ENCODE measurements around the gene PSME4.
"Not testable (repeated sequence)": the region's sequence is repeated elsewhere in the genome, so short reads cannot be mapped to it uniquely, and the experiment has no call there.

PSME4 gene

DNA sequence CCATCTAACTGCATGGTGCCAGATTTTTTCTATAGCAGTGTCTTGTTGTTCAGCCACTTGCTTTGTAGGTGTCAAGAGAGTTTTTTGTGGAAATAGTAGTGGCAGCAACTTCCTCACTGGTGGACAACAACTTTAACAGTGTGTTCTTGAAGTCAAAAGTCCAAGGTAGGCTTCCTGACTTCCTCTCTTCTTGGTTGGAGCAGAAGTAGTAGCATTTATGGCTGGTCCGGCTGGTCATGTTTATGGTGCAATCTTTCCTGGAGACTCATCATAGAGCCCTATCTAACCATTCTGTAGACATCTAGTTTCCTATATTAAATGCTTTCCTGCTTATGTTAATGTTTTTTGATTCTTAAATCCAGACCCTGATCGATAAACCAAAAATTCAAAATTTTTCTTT is 122.7 kb downstream of the PSME4 start:
- no peaks in the 10 kb centered on the region for H3K27me3 ChIP-seq
- no peak overlapping the region for H3K27ac ChIP-seq
- no peaks in the 10 kb centered on the region for H3K4me1 ChIP-seq
- no peaks in the 10 kb centered on the region for H3K9me3 ChIP-seq
- no peak overlapping the region for H3K4me3 ChIP-seq
- no peak for DNase-seq
- intact Hi-C loops (cut with DNase I; ENCODE audit: low total_unique reads) = no loop called here
- H3K36me3 ChIP-seq = peaks cover 0 to 17% (median 4%) of the 10 kb centered on the region in 3 donors
- TF ChIP-seq, protein P1, sequence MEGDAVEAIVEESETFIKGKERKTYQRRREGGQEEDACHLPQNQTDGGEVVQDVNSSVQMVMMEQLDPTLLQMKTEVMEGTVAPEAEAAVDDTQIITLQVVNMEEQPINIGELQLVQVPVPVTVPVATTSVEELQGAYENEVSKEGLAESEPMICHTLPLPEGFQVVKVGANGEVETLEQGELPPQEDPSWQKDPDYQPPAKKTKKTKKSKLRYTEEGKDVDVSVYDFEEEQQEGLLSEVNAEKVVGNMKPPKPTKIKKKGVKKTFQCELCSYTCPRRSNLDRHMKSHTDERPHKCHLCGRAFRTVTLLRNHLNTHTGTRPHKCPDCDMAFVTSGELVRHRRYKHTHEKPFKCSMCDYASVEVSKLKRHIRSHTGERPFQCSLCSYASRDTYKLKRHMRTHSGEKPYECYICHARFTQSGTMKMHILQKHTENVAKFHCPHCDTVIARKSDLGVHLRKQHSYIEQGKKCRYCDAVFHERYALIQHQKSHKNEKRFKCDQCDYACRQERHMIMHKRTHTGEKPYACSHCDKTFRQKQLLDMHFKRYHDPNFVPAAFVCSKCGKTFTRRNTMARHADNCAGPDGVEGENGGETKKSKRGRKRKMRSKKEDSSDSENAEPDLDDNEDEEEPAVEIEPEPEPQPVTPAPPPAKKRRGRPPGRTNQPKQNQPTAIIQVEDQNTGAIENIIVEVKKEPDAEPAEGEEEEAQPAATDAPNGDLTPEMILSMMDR (IDR thresholded peaks at IDR 0.05) = no peak

- H3K4me1 ChIP-seq = no peaks in the 10 kb centered on the region
- H3K27me3 ChIP-seq = no peaks in the 10 kb centered on the region
- no peaks in the 10 kb centered on the region for H3K9me3 ChIP-seq
- TF ChIP-seq, protein P1 (IDR thresholded peaks at IDR 0.05) = no peak
- H3K36me3 ChIP-seq = peaks cover 0 to 6% (median 3%) of the 10 kb centered on the region in 3 donors
- H3K4me3 ChIP-seq = no peak overlapping the region
- intact Hi-C loops (cut with DNase I; ENCODE audit: low total_unique reads) = no loop called here
- no peak overlapping the region for H3K27ac ChIP-seq
- no peak for DNase-seq
These were observed 127.2 kb downstream of the PSME4 start for GRCh38 chr2:53843595-53843994.

- TF ChIP-seq, protein P1 (IDR thresholded peaks at IDR 0.05) = no peak
- H3K27me3 ChIP-seq = no peaks in the 10 kb centered on the region
- H3K4me3 ChIP-seq = no peak overlapping the region
- H3K9me3 ChIP-seq = no peaks in the 10 kb centered on the region
- intact Hi-C loops (cut with DNase I; ENCODE audit: low total_unique reads) = no loop called here
- no peak for DNase-seq
- H3K36me3 ChIP-seq = peaks cover 0 to 6% (median 3%) of the 10 kb centered on the region in 3 donors
- H3K27ac ChIP-seq = no peak overlapping the region
- H3K4me1 ChIP-seq = no peaks in the 10 kb centered on the region
These were observed 127.9 kb downstream of the PSME4 start for GRCh38 chr2:53842891-53843290.

DNA sequence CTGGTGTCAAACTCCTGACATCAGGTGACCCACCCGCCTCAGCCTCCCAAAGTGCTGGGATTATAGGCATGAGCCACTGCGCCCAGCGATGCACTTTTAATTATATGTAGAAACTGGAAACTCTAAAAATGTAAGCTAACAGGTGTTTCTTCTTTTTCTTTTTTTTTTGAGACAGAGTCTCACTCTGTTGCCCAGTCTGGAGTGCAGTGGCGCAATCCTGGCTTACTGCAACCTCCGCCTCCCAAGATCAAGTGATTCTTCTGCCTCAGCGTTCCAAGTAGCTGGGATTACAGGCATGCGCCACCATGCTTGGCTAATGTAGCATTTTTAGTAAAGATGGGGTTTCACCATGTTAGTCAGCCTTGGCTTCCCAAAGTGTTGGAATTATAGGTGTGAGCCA is 129.1 kb downstream of the PSME4 start:
- H3K36me3 ChIP-seq = peaks cover 0 to 14% (median 6%) of the 10 kb centered on the region in 3 donors
- H3K4me3 ChIP-seq; H3K4me1 ChIP-seq; intact Hi-C loops (cut with DNase I; ENCODE audit: low total_unique reads); H3K27me3 ChIP-seq; DNase-seq; H3K27ac ChIP-seq; H3K9me3 ChIP-seq: not testable (repeated sequence)

GRCh38 chr2:53840580-53840979 is 130.2 kb downstream of the PSME4 start:
- Histone ChIP-seq H3K4me3 (no peak overlapping the region), H3K27ac (no peak overlapping the region), H3K36me3 (peaks cover 0 to 18% (median 6%) of the 10 kb centered on the region in 3 donors), H3K27me3 (no peaks in the 10 kb centered on the region), H3K4me1 (no peaks in the 10 kb centered on the region), H3K9me3 (no peaks in the 10 kb centered on the region)
- intact Hi-C loops (cut with DNase I; ENCODE audit: low total_unique reads) = no loop called here
- DNase-seq = no peak
- TF ChIP-seq, protein P1 (IDR thresholded peaks at IDR 0.05) = no peak

DNA sequence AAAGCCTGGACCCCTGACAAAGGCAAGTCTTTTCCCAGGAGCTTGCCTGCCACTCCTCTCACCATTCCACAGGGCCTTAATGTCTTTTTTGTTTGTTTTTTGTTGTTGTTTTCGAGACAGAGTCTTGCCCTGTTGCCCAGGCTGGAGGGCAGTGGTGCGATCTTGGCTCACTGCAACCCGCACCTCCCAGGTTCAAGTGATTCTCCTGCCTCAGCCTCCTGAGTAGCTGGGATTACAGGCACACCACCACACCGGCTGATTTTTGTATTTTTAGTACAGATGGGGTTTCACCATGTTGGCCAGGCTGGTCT is 140.9 kb downstream of the PSME4 start:
- H3K9me3 ChIP-seq; H3K27me3 ChIP-seq; intact Hi-C loops (cut with DNase I; ENCODE audit: low total_unique reads); H3K4me3 ChIP-seq; H3K4me1 ChIP-seq; DNase-seq; H3K27ac ChIP-seq: not testable (repeated sequence)
- H3K36me3 ChIP-seq = peaks cover 0 to 19% (median 12%) of the 10 kb centered on the region in 3 donors

- H3K4me1 ChIP-seq = no peaks in the 10 kb centered on the region
- intact Hi-C loops (cut with DNase I; ENCODE audit: low total_unique reads) = no loop called here
- no peak overlapping the region for H3K27ac ChIP-seq
- TF ChIP-seq, protein P1 (IDR thresholded peaks at IDR 0.05) = no peak
- no peak overlapping the region for H3K4me3 ChIP-seq
- no peak for DNase-seq
- H3K36me3 ChIP-seq = peaks cover 0 to 19% (median 12%) of the 10 kb centered on the region in 3 donors
- H3K27me3 ChIP-seq = no peaks in the 10 kb centered on the region
- no peaks in the 10 kb centered on the region for H3K9me3 ChIP-seq
These were observed 141.4 kb downstream of the PSME4 start for GRCh38 chr2:53829273-53829979.

All from tibial artery (tissue), 4 donors.